A673 (cell line): Measurements from ENCODE around the gene MEGF11. TPM values are rescaled to one million over a fixed set of nuclear protein-coding genes. Genes with fewer than 3 reads are reported as not detected.

Experiments
- BruUV-seq: library from RNA; stranded (reverse); fragments of 400-500 nt; replicated peaks from 2 replicates; lab custom pipeline; 2021; lab: Mats Ljungman, UMichigan
- CTCF ChIA-PET: fragments of 300-600 bp; sonication (Branson Sonifier 250); formaldehyde crosslinking; loops from one replicate; lab custom pipeline; 2022; ENCODE audit warnings: antibody characterized with exemption; lab: Charles Lee
- POLR2A ChIA-PET: fragments of 300-600 bp; sonication (Branson Sonifier 250); formaldehyde crosslinking; loops from one replicate; lab custom pipeline; 2022; ENCODE audit warnings: antibody characterized with exemption; ENCODE audit not compliant: low non-redundant PET; lab: Charles Lee
- DNase-seq: peaks from one replicate; pipeline ENCODE4 v3.0.0-alpha.2; 2015; ENCODE audit warnings: low spot score
- H3K27ac ChIP-seq: fragments of 200-600 bp; sonication (generic); 2 replicates; pipeline ENCODE4 v1.5.1; 2016; ENCODE audit warnings: mixed run types, low read depth, mild to moderate bottlenecking, mixed read lengths, antibody characterized with exemption, low read length; ENCODE audit not compliant: poor library complexity, severe bottlenecking
- H3K27me3 ChIP-seq: fragments of 200-600 bp; sonication (generic); replicated peaks from 2 replicates; pipeline ENCODE4 v1.6.1; 2017; ENCODE audit warnings: mixed run types, low read depth, mild to moderate bottlenecking, mixed read lengths, antibody characterized with exemption, low read length; ENCODE audit not compliant: insufficient read depth, poor library complexity
- H3K36me3 ChIP-seq: fragments of 200-600 bp; sonication (generic); 2 replicates; pipeline ENCODE4 v1.6.1; 2016; ENCODE audit warnings: mixed run types, mild to moderate bottlenecking, mixed read lengths, antibody characterized with exemption, low read length; ENCODE audit not compliant: insufficient read depth, poor library complexity, severe bottlenecking
- H3K4me1 ChIP-seq: fragments of 200-600 bp; sonication (generic); 2 replicates; pipeline ENCODE4 v1.6.1; 2017; ENCODE audit warnings: mixed run types, mild to moderate bottlenecking, mixed read lengths, antibody characterized with exemption, low read length; ENCODE audit not compliant: insufficient read depth, poor library complexity, severe bottlenecking
- H3K4me3 ChIP-seq: fragments of 200-600 bp; sonication (generic); 2 replicates; pipeline ENCODE4 v1.5.1; 2016; ENCODE audit warnings: low read depth, mixed run types, mild to moderate bottlenecking, mixed read lengths, low read length; ENCODE audit not compliant: poor library complexity, severe bottlenecking
- H3K9me3 ChIP-seq: fragments of 200-600 bp; sonication (generic); 2 replicates; pipeline ENCODE4 v1.6.1; 2016; ENCODE audit warnings: mixed run types, low read depth, mild to moderate bottlenecking, mixed read lengths, antibody characterized with exemption, low read length; ENCODE audit not compliant: poor library complexity, severe bottlenecking
- EZH2 ChIP-seq: fragments of 200-600 bp; sonication (generic); IDR thresholded peaks from 2 replicates; pipeline ENCODE4 v1.6.1; 2017; ENCODE audit warnings: borderline replicate concordance, low read depth, mild to moderate bottlenecking, mixed read lengths, antibody characterized with exemption, low read length; ENCODE audit not compliant: poor library complexity, severe bottlenecking
- intact Hi-C: fragments of 100-400 bp; cut with micrococcal nuclease; formaldehyde crosslinking; loops from one replicate; pipeline ENCODE4 v1.10.0; 2022; ENCODE audit not compliant: unreplicated experiment
- microRNA-seq: library from miRNA; unstranded; fragments of <30 nt; microRNA quantifications from one replicate; pipeline ENCODE4 v1.2.0, GENCODE V29; 2021
- total RNA-seq: library from RNA; stranded (reverse); gene quantifications from 2 replicates; pipeline ENCODE4 v1.2.3, GENCODE V29; 2021
- TF ChIP-seq, protein P1 (sequence below): fragments of 300-800, 200-600 bp; sonication (generic); conservative IDR thresholded peaks from 2 replicates; pipeline ENCODE4 v1.5.1; 2017; ENCODE audit warnings: low read depth, mild to moderate bottlenecking, antibody characterized with exemption, low read length, moderate library complexity, mixed read lengths

The MEGF11 gene
- total RNA-seq, 1 experiment from 2014 or later: 0.43 TPM

DNA sequence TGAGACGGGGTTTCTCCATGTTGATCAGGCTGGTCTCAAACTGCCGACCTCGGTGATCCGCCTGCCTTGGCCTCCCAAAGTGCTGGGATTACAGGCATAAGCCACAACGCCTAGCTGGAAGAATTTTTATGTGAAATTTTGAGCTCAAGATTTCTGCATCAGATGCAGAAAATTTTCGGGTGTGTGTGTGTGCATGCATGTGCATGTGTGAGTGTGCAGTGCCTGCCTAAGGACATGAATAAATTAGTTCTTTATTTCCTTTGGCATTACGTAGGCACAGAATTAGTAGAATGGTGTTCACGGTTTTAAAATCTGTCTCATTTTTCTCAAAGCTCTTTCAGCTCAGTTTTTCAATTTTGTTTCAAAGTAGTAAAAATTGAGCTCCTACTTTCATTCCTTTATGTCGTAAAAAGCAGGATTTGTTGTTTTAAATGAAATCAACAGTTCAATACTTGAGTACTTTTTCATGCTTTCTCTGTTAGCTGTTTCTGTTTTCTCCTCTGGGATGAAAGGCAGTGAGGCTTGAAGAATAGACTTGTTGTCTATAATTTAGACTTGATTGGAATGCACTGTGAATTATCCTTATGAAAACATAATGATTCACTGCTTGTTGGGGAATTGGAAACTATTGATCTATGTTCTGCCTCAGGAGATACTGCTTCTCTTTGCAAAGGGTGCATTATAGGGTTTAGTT, 407.6 kb downstream of the MEGF11 start:
- intact Hi-C loops: no loop called here
- no TSS peak for BruUV-seq
- ChIA-PET CTCF (no interaction called here), POLR2A (no interaction called here)
- H3K27me3 ChIP-seq: no peaks in the 10 kb centered on the region
- H3K36me3 ChIP-seq: no peaks in the 10 kb centered on the region
- H3K9me3 ChIP-seq: no peaks in the 10 kb centered on the region
- no peak overlapping the region for H3K27ac ChIP-seq
- TF ChIP-seq, protein P1, sequence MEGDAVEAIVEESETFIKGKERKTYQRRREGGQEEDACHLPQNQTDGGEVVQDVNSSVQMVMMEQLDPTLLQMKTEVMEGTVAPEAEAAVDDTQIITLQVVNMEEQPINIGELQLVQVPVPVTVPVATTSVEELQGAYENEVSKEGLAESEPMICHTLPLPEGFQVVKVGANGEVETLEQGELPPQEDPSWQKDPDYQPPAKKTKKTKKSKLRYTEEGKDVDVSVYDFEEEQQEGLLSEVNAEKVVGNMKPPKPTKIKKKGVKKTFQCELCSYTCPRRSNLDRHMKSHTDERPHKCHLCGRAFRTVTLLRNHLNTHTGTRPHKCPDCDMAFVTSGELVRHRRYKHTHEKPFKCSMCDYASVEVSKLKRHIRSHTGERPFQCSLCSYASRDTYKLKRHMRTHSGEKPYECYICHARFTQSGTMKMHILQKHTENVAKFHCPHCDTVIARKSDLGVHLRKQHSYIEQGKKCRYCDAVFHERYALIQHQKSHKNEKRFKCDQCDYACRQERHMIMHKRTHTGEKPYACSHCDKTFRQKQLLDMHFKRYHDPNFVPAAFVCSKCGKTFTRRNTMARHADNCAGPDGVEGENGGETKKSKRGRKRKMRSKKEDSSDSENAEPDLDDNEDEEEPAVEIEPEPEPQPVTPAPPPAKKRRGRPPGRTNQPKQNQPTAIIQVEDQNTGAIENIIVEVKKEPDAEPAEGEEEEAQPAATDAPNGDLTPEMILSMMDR: no peak
- no peak for TF ChIP-seq EZH2
- peaks cover 8% of the 10 kb centered on the region for H3K4me1 ChIP-seq
- no peak for DNase-seq
- H3K4me3 ChIP-seq: no peak overlapping the region

Small RNAs within 50 kb of the gene (microRNA-seq; reads per million reads assigned to microRNA genes)
- gene MIR4311: not detected

Other genes with a start within 250 kb of the MEGF11 start
- gene DIS3L, start 39.8 kb upstream of the MEGF11 start, total RNA-seq: 10.7 and 13.6 TPM in 2 replicates
- gene TIPIN, start 102.9 kb upstream of the MEGF11 start, total RNA-seq: 37.7 and 42.1 TPM in 2 replicates
- gene MAP2K1, start 133.2 kb upstream of the MEGF11 start, total RNA-seq: 53.4 and 56.8 TPM in 2 replicates
- gene SNAPC5, start 244.0 kb upstream of the MEGF11 start, total RNA-seq: 28.9 and 35.2 TPM in 2 replicates